Ovary (tissue), 3 donors: ENCODE data around the gene KRTAP5-11.

ENCODE experiments used
- CTCF ChIP-seq, 3 donors: fragments of 450-650 bp in 2 of 3; fragments of 200-600 bp in 1 of 3; IDR thresholded peaks; one replicate each; pipeline versions ENCODE4 v1.5.1 to v1.8.0; 2016 to 2022; ENCODE audit warnings: antibody characterized with exemption in 3 of 3, mild to moderate bottlenecking in 1 of 3
- POLR2A ChIP-seq: fragments of 450-650 bp; IDR thresholded peaks from one replicate; pipeline ENCODE4 v1.6.1; 2017; ENCODE audit warnings: antibody characterized with exemption, mild to moderate bottlenecking, moderate library complexity
- donor health status: DM: no; HTN: no; CAD: no.

GRCh38 chr11:71544525-71545214, 38.0 kb downstream of the KRTAP5-11 start:
- TF ChIP-seq CTCF (IDR thresholded peaks at IDR 0.05) = no peak
- no peak for TF ChIP-seq POLR2A
